ENCODE results near the gene GGACT.

GGACT gene

GRCh38 chr13:100490692-100491091 is 97.9 kb downstream of the GGACT start:
- TF ChIP-seq SUZ12 (IDR thresholded peaks at IDR 0.05) (no peak), FOXK2 (IDR thresholded peaks at IDR 0.05) (no peak)
- no peak for DNase-seq (ENCODE audit: extremely low spot score)
- CTCF ChIA-PET = interaction anchor here (0.5 to 0.7 kb wide), 3 partner anchors 255 to 462 kb away, joined by 3 to 5 read pairs (median 4); no protein-coding TSS in a partner anchor
- POLR2A ChIA-PET = no interaction called here

GRCh38 chr13:100485265-100485664 is 103.3 kb downstream of the GGACT start:
- no peak for DNase-seq (ENCODE audit: extremely low spot score)
- TF ChIP-seq FOXK2 (IDR thresholded peaks at IDR 0.05) (no peak), LEF1 (IDR thresholded peaks at IDR 0.05; ENCODE audit: borderline replicate concordance) (no peak), TARDBP (IDR thresholded peaks at IDR 0.05) (no peak), CTBP1 (IDR thresholded peaks at IDR 0.05; ENCODE audit: borderline replicate concordance) (no peak), FOXM1 (IDR thresholded peaks at IDR 0.05; ENCODE audit: borderline replicate concordance) (no peak), ELF4 (IDR thresholded peaks at IDR 0.05) (no peak), BHLHE40 (IDR thresholded peaks at IDR 0.05; ENCODE audit: borderline replicate concordance) (no peak), FOXA1 (IDR thresholded peaks at IDR 0.05) (no peak), ARNT (IDR thresholded peaks at IDR 0.05) (no peak), L3MBTL2 (conservative IDR thresholded peaks at IDR 0.05) (no peak), SUZ12 (IDR thresholded peaks at IDR 0.05) (no peak), NFRKB (IDR thresholded peaks at IDR 0.05) (no peak), PKNOX1 (IDR thresholded peaks at IDR 0.05) (no peak), ZNF384 (IDR thresholded peaks at IDR 0.05) (no peak), SP1 (IDR thresholded peaks at IDR 0.05) (no peak), HDGF (IDR thresholded peaks at IDR 0.05; ENCODE audit: borderline replicate concordance) (no peak)
- CTCF ChIA-PET = no interaction called here
- POLR2A ChIA-PET = no interaction called here

GRCh38 chr13:100484702-100485101 is 103.9 kb downstream of the GGACT start:
- CTCF ChIA-PET = interaction anchor here (0.6 kb wide), 1 partner anchor 62 kb away, joined by 6 read pairs; no protein-coding TSS in a partner anchor
- POLR2A ChIA-PET = no interaction called here
- TF ChIP-seq ZNF384 (IDR thresholded peaks at IDR 0.05) (no peak), CTBP1 (IDR thresholded peaks at IDR 0.05; ENCODE audit: borderline replicate concordance) (no peak), TARDBP (IDR thresholded peaks at IDR 0.05) (no peak), ARNT (IDR thresholded peaks at IDR 0.05) (no peak), NFRKB (IDR thresholded peaks at IDR 0.05) (no peak), SUZ12 (IDR thresholded peaks at IDR 0.05) (no peak), FOXA1 (IDR thresholded peaks at IDR 0.05) (no peak), PKNOX1 (IDR thresholded peaks at IDR 0.05) (no peak), ELF4 (IDR thresholded peaks at IDR 0.05) (no peak), LEF1 (IDR thresholded peaks at IDR 0.05; ENCODE audit: borderline replicate concordance) (no peak), BHLHE40 (IDR thresholded peaks at IDR 0.05; ENCODE audit: borderline replicate concordance) (no peak), FOXM1 (IDR thresholded peaks at IDR 0.05; ENCODE audit: borderline replicate concordance) (no peak), SP1 (IDR thresholded peaks at IDR 0.05) (no peak), HDGF (IDR thresholded peaks at IDR 0.05; ENCODE audit: borderline replicate concordance) (no peak)
- DNase-seq (ENCODE audit: extremely low spot score) = no peak

- ChIA-PET POLR2A (no interaction called here), CTCF (interaction anchor here (0.6 kb wide), 2 partner anchors 61 to 825 kb away, joined by 3 to 6 read pairs; no protein-coding TSS in a partner anchor)
- TF ChIP-seq FOXA1 (IDR thresholded peaks at IDR 0.05) (no peak), FOXK2 (IDR thresholded peaks at IDR 0.05) (no peak), CTBP1 (IDR thresholded peaks at IDR 0.05; ENCODE audit: borderline replicate concordance) (no peak), BHLHE40 (IDR thresholded peaks at IDR 0.05; ENCODE audit: borderline replicate concordance) (no peak), ZNF384 (IDR thresholded peaks at IDR 0.05) (no peak)
- DNase-seq (ENCODE audit: extremely low spot score) = no peak
Measured at GRCh38 chr13:100483841-100484381, 104.7 kb downstream of the GGACT start.

- CTCF ChIA-PET = no interaction called here
- DNase-seq (ENCODE audit: extremely low spot score) = no peak
- POLR2A ChIA-PET = no interaction called here
- TF ChIP-seq LEF1 (IDR thresholded peaks at IDR 0.05; ENCODE audit: borderline replicate concordance) (no peak), ELF4 (IDR thresholded peaks at IDR 0.05) (no peak), FOXA1 (IDR thresholded peaks at IDR 0.05) (no peak), FOXK2 (IDR thresholded peaks at IDR 0.05) (no peak), FOXM1 (IDR thresholded peaks at IDR 0.05; ENCODE audit: borderline replicate concordance) (no peak), NFRKB (IDR thresholded peaks at IDR 0.05) (no peak), SUZ12 (IDR thresholded peaks at IDR 0.05) (no peak), BHLHE40 (IDR thresholded peaks at IDR 0.05; ENCODE audit: borderline replicate concordance) (no peak), HDGF (IDR thresholded peaks at IDR 0.05; ENCODE audit: borderline replicate concordance) (no peak), L3MBTL2 (conservative IDR thresholded peaks at IDR 0.05) (no peak), CTBP1 (IDR thresholded peaks at IDR 0.05; ENCODE audit: borderline replicate concordance) (no peak), TARDBP (IDR thresholded peaks at IDR 0.05) (no peak)
Measured at GRCh38 chr13:100483139-100483538, 105.5 kb downstream of the GGACT start.

- ChIA-PET CTCF (no interaction called here), POLR2A (no interaction called here)
- no peak for DNase-seq (ENCODE audit: extremely low spot score)
- TF ChIP-seq TARDBP (IDR thresholded peaks at IDR 0.05) = no peak
- no peak for TF ChIP-seq SP1 (IDR thresholded peaks at IDR 0.05)
- no peak for TF ChIP-seq SUZ12 (IDR thresholded peaks at IDR 0.05)
- TF ChIP-seq ZNF384 (IDR thresholded peaks at IDR 0.05) = no peak
- TF ChIP-seq FOXK2 (IDR thresholded peaks at IDR 0.05) = no peak
- TF ChIP-seq BHLHE40 (IDR thresholded peaks at IDR 0.05; ENCODE audit: borderline replicate concordance) = no peak
- no peak for TF ChIP-seq LEF1 (IDR thresholded peaks at IDR 0.05; ENCODE audit: borderline replicate concordance)
- no peak for TF ChIP-seq L3MBTL2 (conservative IDR thresholded peaks at IDR 0.05)
- TF ChIP-seq PKNOX1 (IDR thresholded peaks at IDR 0.05) = no peak
- TF ChIP-seq HDGF (IDR thresholded peaks at IDR 0.05; ENCODE audit: borderline replicate concordance) = no peak
Measured at GRCh38 chr13:100480676-100481075, 107.9 kb downstream of the GGACT start.
